ENCODE results near the gene PLXDC2. TPM values are rescaled to one million over a fixed set of nuclear protein-coding genes. Genes with fewer than 3 reads are reported as not detected.
A peak's percentile ranks its signal among the peaks of the same experiment; 100 is the strongest.

PLXDC2 gene
- total RNA-seq, 1 donor from 2014 or later, result 143 TPM

- H3K9me3 ChIP-seq, result no peaks in the 10 kb centered on the region
- intact Hi-C loops (cut with DNase I), result no loop called here
- no peak for TF ChIP-seq CTCF (IDR thresholded peaks at IDR 0.05)
These were observed 299.7 kb downstream of the PLXDC2 start for GRCh38 chr10:20115894-20116293.

GRCh38 chr10:20117471-20117870, 301.2 kb downstream of the PLXDC2 start:
- no peak overlapping the region for H3K27ac ChIP-seq
- H3K4me3 ChIP-seq, result no peak overlapping the region
- ATAC-seq (no peak), DNase-seq (no peak)
- H3K36me3 ChIP-seq, result no peaks in the 10 kb centered on the region
- no peaks in the 10 kb centered on the region for H3K9me3 ChIP-seq
- H3K4me1 ChIP-seq, result no peaks in the 10 kb centered on the region
- intact Hi-C loops (cut with DNase I), result no loop called here
- no peaks in the 10 kb centered on the region for H3K27me3 ChIP-seq (ENCODE audit: low read depth)
- TF ChIP-seq CTCF (IDR thresholded peaks at IDR 0.05), result no peak

More at GRCh38 chr10:20115894-20116293, 299.7 kb downstream of the PLXDC2 start:
- DNase-seq (no peak), ATAC-seq (no peak)
- Histone ChIP-seq H3K27ac (no peak overlapping the region), H3K27me3 (ENCODE audit: low read depth) (no peaks in the 10 kb centered on the region), H3K36me3 (no peaks in the 10 kb centered on the region), H3K4me3 (no peak overlapping the region), H3K4me1 (no peaks in the 10 kb centered on the region)

- no peak overlapping the region for H3K27ac ChIP-seq
- no peaks in the 10 kb centered on the region for H3K27me3 ChIP-seq (ENCODE audit: low read depth)
- ATAC-seq (no peak), DNase-seq (no peak)
- H3K4me1 ChIP-seq, result no peaks in the 10 kb centered on the region
- H3K9me3 ChIP-seq, result no peaks in the 10 kb centered on the region
- H3K36me3 ChIP-seq, result no peaks in the 10 kb centered on the region
- TF ChIP-seq CTCF (IDR thresholded peaks at IDR 0.05), result no peak
- intact Hi-C loops (cut with DNase I), result no loop called here
- H3K4me3 ChIP-seq, result no peak overlapping the region
These were observed 301.9 kb downstream of the PLXDC2 start for GRCh38 chr10:20118119-20118518.

DNA sequence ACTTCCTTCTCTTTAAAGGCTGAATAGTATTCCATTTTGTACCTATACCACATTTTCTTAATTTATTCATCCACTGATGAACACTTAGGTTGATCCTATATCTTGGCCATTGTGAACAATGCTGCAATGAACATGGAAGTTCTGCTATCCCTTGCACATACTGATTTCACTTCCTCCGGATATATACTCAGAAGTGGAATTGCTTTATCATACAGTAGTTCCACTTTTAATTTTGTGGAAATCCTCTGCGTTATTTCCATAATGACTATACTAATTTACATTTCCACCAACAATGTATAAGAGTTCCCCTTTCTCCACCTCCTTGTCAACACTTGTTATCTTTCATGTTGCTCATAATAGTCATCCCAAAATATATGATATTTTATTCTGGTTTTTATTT, 312.6 kb downstream of the PLXDC2 start:
- DNase-seq, result no peak
- Histone ChIP-seq H3K4me1 (no peaks in the 10 kb centered on the region), H3K4me3 (no peak overlapping the region), H3K27me3 (ENCODE audit: low read depth) (no peaks in the 10 kb centered on the region), H3K27ac (no peak overlapping the region), H3K36me3 (no peaks in the 10 kb centered on the region), H3K9me3 (peaks cover 14% of the 10 kb centered on the region)
- no peak for TF ChIP-seq CTCF (IDR thresholded peaks at IDR 0.05)
- intact Hi-C loops (cut with DNase I), result no loop called here
- peak; percentile 56 to 70 for ATAC-seq

GRCh38 chr10:20132816-20133215, 316.6 kb downstream of the PLXDC2 start:
- Histone ChIP-seq H3K9me3 (peaks cover 21% of the 10 kb centered on the region), H3K4me3 (no peak overlapping the region), H3K27ac (no peak overlapping the region), H3K27me3 (ENCODE audit: low read depth) (no peaks in the 10 kb centered on the region), H3K36me3 (no peaks in the 10 kb centered on the region), H3K4me1 (no peaks in the 10 kb centered on the region)
- TF ChIP-seq CTCF (IDR thresholded peaks at IDR 0.05), result no peak
- DNase-seq, result no peak
- intact Hi-C loops (cut with DNase I), result no loop called here
- ATAC-seq, result no peak

DNA sequence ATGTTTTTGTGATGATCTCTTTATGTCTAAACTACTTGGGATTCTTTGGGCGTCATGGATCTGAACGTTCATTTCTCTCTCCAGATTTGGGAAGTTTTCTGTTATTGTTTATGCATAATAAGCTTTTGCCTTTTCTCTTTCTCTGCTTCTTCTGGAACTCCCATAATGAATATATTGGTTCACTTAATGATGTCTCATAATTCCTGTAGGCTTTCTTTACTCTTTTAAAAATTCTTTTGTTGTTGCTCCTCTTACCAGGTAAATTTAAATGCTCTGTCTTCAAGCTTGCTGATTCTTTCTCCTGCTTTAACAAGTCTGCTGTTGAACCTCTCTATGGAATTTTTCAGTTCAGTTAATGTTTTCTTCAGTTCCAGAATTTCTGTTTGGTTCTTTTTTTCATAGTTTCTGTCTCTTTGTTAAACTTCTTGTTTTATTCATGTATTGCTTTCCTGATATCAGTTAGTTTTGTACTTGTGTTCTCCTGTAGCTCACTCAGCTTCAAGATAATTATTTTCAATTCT, 317.5 kb downstream of the PLXDC2 start:
- no peak for ATAC-seq
- TF ChIP-seq CTCF (IDR thresholded peaks at IDR 0.05), result no peak
- H3K4me1 ChIP-seq, result no peaks in the 10 kb centered on the region
- H3K4me3 ChIP-seq, result no peak overlapping the region
- H3K27ac ChIP-seq, result no peak overlapping the region
- intact Hi-C loops (cut with DNase I), result no loop called here
- DNase-seq, result no peak
- H3K36me3 ChIP-seq, result no peaks in the 10 kb centered on the region
- H3K9me3 ChIP-seq, result peaks cover 21% of the 10 kb centered on the region
- H3K27me3 ChIP-seq (ENCODE audit: low read depth), result no peaks in the 10 kb centered on the region

All from lower lobe of right lung (tissue), 2 donors.